ENCODE measurements around the gene B3GALT6. TPM values are rescaled to one million over a fixed set of nuclear protein-coding genes. Genes with fewer than 3 reads are reported as not detected.
A peak's percentile ranks its signal among the peaks of the same experiment; 100 is the strongest.

B3GALT6 gene
- total and polyA plus RNA-seq, 7 experiments from 2014 or later: 7.2 to 29.0 (median 12.7) TPM

DNA sequence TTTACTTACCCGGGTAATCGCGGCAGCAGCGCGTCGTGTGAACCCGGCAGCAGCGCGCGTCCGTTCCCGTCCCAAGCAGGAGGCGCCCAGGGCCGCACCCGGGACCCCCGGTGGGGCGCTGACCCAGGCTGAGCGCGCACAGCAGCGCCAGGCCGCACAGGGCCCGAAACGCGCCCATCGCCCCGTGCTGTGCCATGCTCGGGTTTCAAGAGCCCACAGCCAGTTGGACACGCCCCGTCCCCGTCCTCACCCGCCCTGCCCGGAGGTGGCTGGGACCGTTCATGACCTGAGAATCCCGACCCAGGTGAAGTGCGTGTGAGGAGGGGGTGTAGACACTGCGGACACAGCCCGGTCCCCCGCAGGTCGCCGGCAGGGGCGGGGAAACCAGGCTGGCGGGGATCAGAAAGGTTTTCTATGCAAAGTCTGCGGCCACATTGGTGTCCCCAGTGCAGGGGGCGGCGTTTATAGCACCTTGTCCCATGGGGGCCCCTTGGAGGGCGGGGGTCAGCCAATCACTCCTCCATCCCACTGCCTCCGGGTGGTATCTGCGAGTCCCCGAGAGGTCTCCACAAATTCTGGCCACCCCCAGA lies 25.6 kb upstream of the B3GALT6 start, which contains the start of gene TNFRSF18:
Gene TNFRSF18 (minus strand): TSS at position 217 of the 590 bp plus-strand sequence. CDS start 21 bp downstream, at position 196.
- Mint-ChIP-seq H3K36me3 (peaks cover 0 to 3% (median 0%) of the 10 kb centered on the region in 5 donors), H3K27me3 (no peaks in the 10 kb centered on the region), H3K4me1 (peaks cover 6 to 29% (median 14%) of the 10 kb centered on the region in 7 donors), H3K27ac (peak within 1 kb of the TSS in 2 of 9 donors; percentile 38 to 96), H3K9me3 (peaks cover 0 to 2% (median 0%) of the 10 kb centered on the region in 11 donors), H3K4me3 (peak within 1 kb of the TSS in 7 of 10 donors; percentile 25 to 83 (median 45))
- Histone ChIP-seq H3K27ac (ENCODE audit: low read depth, low read length) (no peak within 1 kb of the TSS), H3K4me3 (ENCODE audit: low read length) (peak within 1 kb of the TSS; percentile 6), H3K9me3 (ENCODE audit: control insufficient read depth in 2 of 3, low read length in 3 of 3) (no peaks in the 10 kb centered on the region), H3K36me3 (ENCODE audit: control insufficient read depth in 2 of 3, insufficient read depth in 3 of 3, low read length in 3 of 3) (no peaks in the 10 kb centered on the region), H3K27me3 (ENCODE audit: control insufficient read depth in 2 of 2, insufficient read depth in 2 of 2, low read length in 2 of 2) (no peaks in the 10 kb centered on the region), H3K4me1 (ENCODE audit: control insufficient read depth in 2 of 2, insufficient read depth in 2 of 2, low read length in 2 of 2) (peaks cover 13 to 16% of the 10 kb centered on the region in 2 donors)
- peak in 2 of 9 donors; percentile 20 to 68 for DNase-seq
- ChIA-PET POLR2A (no interaction called here), CTCF (no interaction called here)
- intact Hi-C loops (cut with micrococcal nuclease): loop anchor here in 1 of 2 donors (5.0 kb wide), 2 partner anchors 34 to 69 kb away; partner anchors contain the start of gene TTLL10
- no peak for ATAC-seq

- Histone ChIP-seq H3K36me3 (ENCODE audit: control insufficient read depth in 2 of 3, insufficient read depth in 3 of 3, low read length in 3 of 3) (no peaks in the 10 kb centered on the region), H3K4me1 (ENCODE audit: control insufficient read depth in 2 of 2, insufficient read depth in 2 of 2, low read length in 2 of 2) (peaks cover 13 to 16% of the 10 kb centered on the region in 2 donors), H3K27ac (ENCODE audit: low read depth, low read length) (no peak overlapping the region), H3K9me3 (ENCODE audit: control insufficient read depth in 2 of 3, low read length in 3 of 3) (no peaks in the 10 kb centered on the region), H3K4me3 (ENCODE audit: low read length) (no peak overlapping the region), H3K27me3 (ENCODE audit: control insufficient read depth in 2 of 2, insufficient read depth in 2 of 2, low read length in 2 of 2) (no peaks in the 10 kb centered on the region)
- Mint-ChIP-seq H3K4me3 (peak overlapping the region in 6 of 10 donors; percentile 12 to 83 (median 45)), H3K27me3 (no peaks in the 10 kb centered on the region), H3K4me1 (peaks cover 6 to 29% (median 14%) of the 10 kb centered on the region in 7 donors), H3K27ac (peak overlapping the region in 1 of 9 donors; percentile 96), H3K9me3 (peaks cover 0 to 2% (median 0%) of the 10 kb centered on the region in 11 donors), H3K36me3 (peaks cover 0 to 3% (median 0%) of the 10 kb centered on the region in 5 donors)
- ATAC-seq: no peak
- intact Hi-C loops (cut with micrococcal nuclease): loop anchor here in 1 of 2 donors (5.0 kb wide), 2 partner anchors 35 to 70 kb away; partner anchors contain the start of gene TTLL10
- ChIA-PET POLR2A (interaction anchor here (0.6 kb wide), 1 partner anchor 246 kb away, joined by 3 read pairs; the partner anchor contains the start of gene KLHL17), CTCF (no interaction called here)
- no peak for DNase-seq
Measured at GRCh38 chr1:1206966-1207531, 25.0 kb upstream of the B3GALT6 start.

DNA sequence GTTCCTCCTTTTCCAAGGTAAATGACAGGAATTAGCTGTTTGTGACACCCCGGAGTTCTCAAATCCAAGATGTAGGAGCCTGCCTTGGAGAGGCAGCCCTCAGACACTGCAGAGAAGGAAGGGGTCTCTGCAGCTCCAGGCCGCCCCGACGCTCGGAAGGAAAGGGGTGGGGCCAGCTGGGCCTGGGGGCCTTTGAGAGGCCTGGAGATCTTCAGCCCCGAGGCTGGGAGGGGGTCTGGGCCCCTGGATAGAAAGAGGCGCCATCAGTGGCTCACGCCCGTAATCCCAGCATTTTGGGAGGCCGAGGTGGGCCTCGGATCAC lies 24.5 kb upstream of the B3GALT6 start:
- H3K4me1 ChIP-seq (ENCODE audit: control insufficient read depth in 2 of 2, insufficient read depth in 2 of 2, low read length in 2 of 2): peaks cover 13 to 16% of the 10 kb centered on the region in 2 donors
- H3K27ac ChIP-seq (ENCODE audit: low read depth, low read length): no peak overlapping the region
- H3K4me3 Mint-ChIP-seq: peak overlapping the region in 1 of 10 donors; percentile 83
- DNase-seq (no peak), ATAC-seq (no peak)
- H3K36me3 ChIP-seq (ENCODE audit: control insufficient read depth in 2 of 3, insufficient read depth in 3 of 3, low read length in 3 of 3): no peaks in the 10 kb centered on the region
- ChIA-PET POLR2A (interaction anchor here (0.6 to 1.0 kb wide), 2 partner anchors 12 to 247 kb away, joined by 3 read pairs; partner anchors contain the start of gene KLHL17), CTCF (no interaction called here)
- H3K27me3 Mint-ChIP-seq: no peaks in the 10 kb centered on the region
- intact Hi-C loops (cut with micrococcal nuclease): loop anchor here in 1 of 2 donors (5.0 kb wide), 2 partner anchors 35 to 70 kb away; partner anchors contain the start of gene TTLL10
- peaks cover 6 to 29% (median 14%) of the 10 kb centered on the region in 7 donors for H3K4me1 Mint-ChIP-seq
- H3K4me3 ChIP-seq (ENCODE audit: low read length): no peak overlapping the region
- H3K36me3 Mint-ChIP-seq: peaks cover 0 to 3% (median 0%) of the 10 kb centered on the region in 5 donors
- peaks cover 0 to 2% (median 0%) of the 10 kb centered on the region in 11 donors for H3K9me3 Mint-ChIP-seq
- peak overlapping the region in 3 of 9 donors; percentile 52 to 96 (median 59) for H3K27ac Mint-ChIP-seq
- H3K9me3 ChIP-seq (ENCODE audit: control insufficient read depth in 2 of 3, low read length in 3 of 3): no peaks in the 10 kb centered on the region
- no peaks in the 10 kb centered on the region for H3K27me3 ChIP-seq (ENCODE audit: control insufficient read depth in 2 of 2, insufficient read depth in 2 of 2, low read length in 2 of 2)

GRCh38 chr1:1208713-1209433 lies 23.2 kb upstream of the B3GALT6 start:
- Mint-ChIP-seq H3K27me3 (no peaks in the 10 kb centered on the region), H3K9me3 (peaks cover 0 to 2% (median 0%) of the 10 kb centered on the region in 11 donors), H3K4me1 (peaks cover 6 to 29% (median 14%) of the 10 kb centered on the region in 7 donors), H3K27ac (peak overlapping the region in 1 of 9 donors; percentile 96), H3K4me3 (peak overlapping the region; percentile 59 to 90 (median 78)), H3K36me3 (peaks cover 0 to 3% (median 0%) of the 10 kb centered on the region in 5 donors)
- H3K9me3 ChIP-seq (ENCODE audit: control insufficient read depth in 2 of 3, low read length in 3 of 3): no peaks in the 10 kb centered on the region
- ATAC-seq (peak; percentile 39), DNase-seq (peak in 2 of 9 donors; percentile 14 to 69)
- ChIA-PET CTCF (no interaction called here), POLR2A (interaction anchor here (1.0 kb wide), 1 partner anchor 13 kb away, joined by 3 read pairs; no protein-coding TSS in a partner anchor)
- peaks cover 18 to 21% of the 10 kb centered on the region in 2 donors for H3K4me1 ChIP-seq (ENCODE audit: control insufficient read depth in 2 of 2, insufficient read depth in 2 of 2, low read length in 2 of 2)
- H3K27me3 ChIP-seq (ENCODE audit: control insufficient read depth in 2 of 2, insufficient read depth in 2 of 2, low read length in 2 of 2): no peaks in the 10 kb centered on the region
- no peaks in the 10 kb centered on the region for H3K36me3 ChIP-seq (ENCODE audit: control insufficient read depth in 2 of 3, insufficient read depth in 3 of 3, low read length in 3 of 3)
- intact Hi-C loops (cut with micrococcal nuclease): loop anchor here in 1 of 2 donors (1.0 to 5.0 kb wide), 3 partner anchors 37 to 72 kb away; partner anchors contain the start of gene TTLL10
- no peak overlapping the region for H3K27ac ChIP-seq (ENCODE audit: low read depth, low read length)
- H3K4me3 ChIP-seq (ENCODE audit: low read length): no peak overlapping the region

- ChIA-PET CTCF (no interaction called here), POLR2A (no interaction called here)
- H3K9me3 ChIP-seq (ENCODE audit: control insufficient read depth in 2 of 3, low read length in 3 of 3): no peaks in the 10 kb centered on the region
- H3K4me1 ChIP-seq (ENCODE audit: control insufficient read depth in 2 of 2, insufficient read depth in 2 of 2, low read length in 2 of 2): peaks cover 22 to 34% of the 10 kb centered on the region in 2 donors
- DNase-seq: peak in 2 of 9 donors; percentile 5 to 20
- ATAC-seq: no peak
- Mint-ChIP-seq H3K27ac (peak overlapping the region in 1 of 9 donors; percentile 63), H3K9me3 (peaks cover 0 to 2% (median 0%) of the 10 kb centered on the region in 11 donors), H3K27me3 (no peaks in the 10 kb centered on the region), H3K36me3 (peaks cover 0 to 3% (median 0%) of the 10 kb centered on the region in 5 donors), H3K4me1 (peaks cover 6 to 44% (median 26%) of the 10 kb centered on the region in 7 donors), H3K4me3 (peak overlapping the region in 3 of 10 donors; percentile 41 to 55 (median 48))
- H3K27ac ChIP-seq (ENCODE audit: low read depth, low read length): no peak overlapping the region
- H3K27me3 ChIP-seq (ENCODE audit: control insufficient read depth in 2 of 2, insufficient read depth in 2 of 2, low read length in 2 of 2): no peaks in the 10 kb centered on the region
- H3K4me3 ChIP-seq (ENCODE audit: low read length): no peak overlapping the region
- intact Hi-C loops (cut with micrococcal nuclease): loop anchor here in 1 of 2 donors (5.0 kb wide), 2 partner anchors 61 to 89 kb away; partner anchors contain the start of gene UBE2J2
- peaks cover 0 to 2% (median 0%) of the 10 kb centered on the region in 3 experiments for H3K36me3 ChIP-seq (ENCODE audit: control insufficient read depth in 2 of 3, insufficient read depth in 3 of 3, low read length in 3 of 3)
Measured at GRCh38 chr1:1210726-1211540, 21.1 kb upstream of the B3GALT6 start.
